Breast epithelium (tissue), 4 donors: Measurements from ENCODE around the gene HLA-DPA1. TPM values are rescaled to one million over a fixed set of nuclear protein-coding genes. Genes with fewer than 3 reads are reported as not detected.

Source experiments
- DNase-seq, 2 donors: peaks; one replicate each; pipeline ENCODE4 v3.0.0-alpha.2; 2019; ENCODE audit warnings: low spot score in 2 of 2
- H3K27ac ChIP-seq, 2 donors: fragments of 200-600 bp; sonication (generic) in 1 of 2; one replicate each; pipeline ENCODE4 v1.5.1; 2016 to 2019; ENCODE audit warnings: mild to moderate bottlenecking in 1 of 2
- H3K27me3 ChIP-seq, 2 donors: fragments of 200-600 bp; sonication (generic) in 1 of 2; one replicate each; pipeline versions ENCODE4 v1.5.1 to v1.6.0; 2017 to 2019; ENCODE audit warnings: control low read depth in 1 of 2, mild to moderate bottlenecking in 1 of 2
- H3K36me3 ChIP-seq: fragments of 200-600 bp; one replicate; pipeline ENCODE4 v1.5.1; 2019
- H3K4me1 ChIP-seq, 2 donors: fragments of 200-600 bp; sonication (generic); one replicate each; pipeline ENCODE4 v1.5.1; 2016 to 2019; ENCODE audit warnings: control low read depth in 1 of 2
- H3K4me3 ChIP-seq, 3 donors: fragments of 200-600 bp; sonication (generic); 1 replicate in 2 of 3; 2 replicates in 1 of 3; pipeline ENCODE4 v1.5.1; 2016 to 2019; ENCODE audit warnings: mild to moderate bottlenecking in 3 of 3, moderate library complexity in 2 of 3
- H3K9me3 ChIP-seq, 2 donors: fragments of 200-600 bp; sonication (generic) in 1 of 2; one replicate each; pipeline ENCODE4 v1.5.1; 2016 to 2019; ENCODE audit warnings: control low read depth in 1 of 2
- POLR2A ChIP-seq: fragments of 450-650 bp; IDR thresholded peaks from one replicate; pipeline ENCODE4 v1.6.1; 2016; ENCODE audit warnings: antibody characterized with exemption, mild to moderate bottlenecking, moderate library complexity
- POLR2AphosphoS5 ChIP-seq, 3 donors: sonication (generic); formaldehyde crosslinking; IDR thresholded peaks; one replicate each; pipeline ENCODE4 v1.6.1; 2017; ENCODE audit warnings: antibody characterized with exemption in 3 of 3
- intact Hi-C: fragments of 100-400 bp; cut with DNase I; formaldehyde crosslinking; loops from one replicate; pipeline ENCODE4 v1.15.1; 2023; ENCODE audit warnings: low total_unique reads
- total RNA-seq, 3 donors: library from RNA; depleted of rRNA; stranded (reverse); fragments of >200 nt; gene quantifications; one replicate each; pipeline ENCODE4 v1.1.0, GENCODE V29; 2016
- TF ChIP-seq, protein P1 (sequence below), 3 donors: fragments of 450-650 bp; IDR thresholded peaks; one replicate each; pipeline ENCODE4 v1.5.1; 2016 to 2017; ENCODE audit warnings: antibody characterized with exemption in 3 of 3, mild to moderate bottlenecking in 3 of 3, moderate library complexity in 3 of 3

Gene HLA-DPA1
- total RNA-seq, 3 donors from 2014 or later = 51.8 to 116 (median 75.4) TPM

- no peaks in the 10 kb centered on the region for H3K27me3 ChIP-seq
Measured at GRCh38 chr6:33072508-33073100, 845 bp downstream of the HLA-DPA1 start.

DNA sequence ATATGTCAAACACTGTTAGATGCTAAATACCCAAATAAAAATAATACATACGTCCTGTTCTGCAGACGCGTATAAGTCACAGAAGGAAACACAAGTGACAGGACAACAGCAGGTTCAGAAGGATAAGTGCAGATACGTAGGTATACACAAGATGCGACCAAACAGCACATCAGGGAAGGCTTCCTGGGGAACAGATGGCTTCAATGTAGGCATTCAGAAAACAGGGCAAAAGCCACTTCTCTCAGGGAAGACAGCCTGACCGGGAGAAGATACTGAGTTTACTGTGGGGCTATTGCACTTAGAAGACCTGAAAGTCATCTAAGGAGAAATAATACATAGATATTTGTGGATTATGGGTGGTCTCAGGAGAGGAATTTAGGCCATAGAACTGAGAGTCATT, 1.9 kb downstream of the HLA-DPA1 start:
- H3K27me3 ChIP-seq = no peaks in the 10 kb centered on the region
- TF ChIP-seq, protein P1, sequence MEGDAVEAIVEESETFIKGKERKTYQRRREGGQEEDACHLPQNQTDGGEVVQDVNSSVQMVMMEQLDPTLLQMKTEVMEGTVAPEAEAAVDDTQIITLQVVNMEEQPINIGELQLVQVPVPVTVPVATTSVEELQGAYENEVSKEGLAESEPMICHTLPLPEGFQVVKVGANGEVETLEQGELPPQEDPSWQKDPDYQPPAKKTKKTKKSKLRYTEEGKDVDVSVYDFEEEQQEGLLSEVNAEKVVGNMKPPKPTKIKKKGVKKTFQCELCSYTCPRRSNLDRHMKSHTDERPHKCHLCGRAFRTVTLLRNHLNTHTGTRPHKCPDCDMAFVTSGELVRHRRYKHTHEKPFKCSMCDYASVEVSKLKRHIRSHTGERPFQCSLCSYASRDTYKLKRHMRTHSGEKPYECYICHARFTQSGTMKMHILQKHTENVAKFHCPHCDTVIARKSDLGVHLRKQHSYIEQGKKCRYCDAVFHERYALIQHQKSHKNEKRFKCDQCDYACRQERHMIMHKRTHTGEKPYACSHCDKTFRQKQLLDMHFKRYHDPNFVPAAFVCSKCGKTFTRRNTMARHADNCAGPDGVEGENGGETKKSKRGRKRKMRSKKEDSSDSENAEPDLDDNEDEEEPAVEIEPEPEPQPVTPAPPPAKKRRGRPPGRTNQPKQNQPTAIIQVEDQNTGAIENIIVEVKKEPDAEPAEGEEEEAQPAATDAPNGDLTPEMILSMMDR (IDR thresholded peaks at IDR 0.05) = no peak
- TF ChIP-seq POLR2AphosphoS5 (IDR thresholded peaks at IDR 0.05) = no peak
- no peak for TF ChIP-seq POLR2A
- DNase-seq = no peak
- H3K27ac ChIP-seq = no peak overlapping the region
- H3K4me1 ChIP-seq = no peaks in the 10 kb centered on the region
- H3K9me3 ChIP-seq = no peaks in the 10 kb centered on the region
- no peaks in the 10 kb centered on the region for H3K36me3 ChIP-seq
- H3K4me3 ChIP-seq = peak overlapping the region in 1 of 3 donors; percentile 18
- intact Hi-C loops = loop anchor here (5.0 kb wide), 1 partner anchor 334 kb away; no protein-coding TSS in a partner anchor

More at GRCh38 chr6:33072508-33073100, 845 bp downstream of the HLA-DPA1 start:
- intact Hi-C loops = loop anchor here (5.0 kb wide), 1 partner anchor 335 kb away; no protein-coding TSS in a partner anchor
- Histone ChIP-seq H3K4me3 (peak overlapping the region; percentile 12 to 49 (median 24)), H3K27ac (no peak overlapping the region), H3K9me3 (no peaks in the 10 kb centered on the region), H3K4me1 (no peaks in the 10 kb centered on the region), H3K36me3 (no peaks in the 10 kb centered on the region)
- TF ChIP-seq, protein P1 (IDR thresholded peaks at IDR 0.05) = no peak
- TF ChIP-seq POLR2A (no peak), POLR2AphosphoS5 (IDR thresholded peaks at IDR 0.05) (no peak)
- DNase-seq = no peak

GRCh38 chr6:33070909-33071308, 2.5 kb downstream of the HLA-DPA1 start:
- Histone ChIP-seq H3K9me3 (no peaks in the 10 kb centered on the region), H3K4me3 (no peak overlapping the region), H3K27ac (no peak overlapping the region), H3K27me3 (no peaks in the 10 kb centered on the region), H3K4me1 (no peaks in the 10 kb centered on the region), H3K36me3 (no peaks in the 10 kb centered on the region)
- no peak for DNase-seq
- TF ChIP-seq POLR2A (no peak), POLR2AphosphoS5 (IDR thresholded peaks at IDR 0.05) (no peak)
- TF ChIP-seq, protein P1 (IDR thresholded peaks at IDR 0.05) = no peak
- intact Hi-C loops = loop anchor here (5.0 kb wide), 1 partner anchor 334 kb away; no protein-coding TSS in a partner anchor

- no peak for TF ChIP-seq POLR2A
- TF ChIP-seq, protein P1 (IDR thresholded peaks at IDR 0.05) = no peak
- DNase-seq = no peak
- Histone ChIP-seq H3K36me3 (no peaks in the 10 kb centered on the region), H3K4me3 (no peak overlapping the region), H3K9me3 (no peaks in the 10 kb centered on the region), H3K27ac (no peak overlapping the region), H3K27me3 (no peaks in the 10 kb centered on the region), H3K4me1 (no peaks in the 10 kb centered on the region)
- intact Hi-C loops = no loop called here
Measured at GRCh38 chr6:33069021-33069738, 4.3 kb downstream of the HLA-DPA1 start.

- TF ChIP-seq POLR2AphosphoS5 (IDR thresholded peaks at IDR 0.05) (no peak), POLR2A (no peak)
- TF ChIP-seq, protein P1 (IDR thresholded peaks at IDR 0.05) = no peak
- no peaks in the 10 kb centered on the region for H3K9me3 ChIP-seq
- no peak overlapping the region for H3K4me3 ChIP-seq
- no peak for DNase-seq
- no peaks in the 10 kb centered on the region for H3K4me1 ChIP-seq
- no peak overlapping the region for H3K27ac ChIP-seq
- intact Hi-C loops = no loop called here
- no peaks in the 10 kb centered on the region for H3K36me3 ChIP-seq
- H3K27me3 ChIP-seq = no peaks in the 10 kb centered on the region
Measured at GRCh38 chr6:33066917-33067521, 6.4 kb downstream of the HLA-DPA1 start.
